GM20431 (cell line): Measurements from ENCODE around the gene CDK5.

Experiments used
- in situ Hi-C: fragments of 300-500 bp; cut with MseI, MboI; formaldehyde crosslinking; loops from one replicate; pipeline ENCODE4 v1.15.0; 2020; ENCODE audit warnings: low sequenced_read_pairs; ENCODE audit not compliant: unreplicated experiment

CDK5 gene

DNA sequence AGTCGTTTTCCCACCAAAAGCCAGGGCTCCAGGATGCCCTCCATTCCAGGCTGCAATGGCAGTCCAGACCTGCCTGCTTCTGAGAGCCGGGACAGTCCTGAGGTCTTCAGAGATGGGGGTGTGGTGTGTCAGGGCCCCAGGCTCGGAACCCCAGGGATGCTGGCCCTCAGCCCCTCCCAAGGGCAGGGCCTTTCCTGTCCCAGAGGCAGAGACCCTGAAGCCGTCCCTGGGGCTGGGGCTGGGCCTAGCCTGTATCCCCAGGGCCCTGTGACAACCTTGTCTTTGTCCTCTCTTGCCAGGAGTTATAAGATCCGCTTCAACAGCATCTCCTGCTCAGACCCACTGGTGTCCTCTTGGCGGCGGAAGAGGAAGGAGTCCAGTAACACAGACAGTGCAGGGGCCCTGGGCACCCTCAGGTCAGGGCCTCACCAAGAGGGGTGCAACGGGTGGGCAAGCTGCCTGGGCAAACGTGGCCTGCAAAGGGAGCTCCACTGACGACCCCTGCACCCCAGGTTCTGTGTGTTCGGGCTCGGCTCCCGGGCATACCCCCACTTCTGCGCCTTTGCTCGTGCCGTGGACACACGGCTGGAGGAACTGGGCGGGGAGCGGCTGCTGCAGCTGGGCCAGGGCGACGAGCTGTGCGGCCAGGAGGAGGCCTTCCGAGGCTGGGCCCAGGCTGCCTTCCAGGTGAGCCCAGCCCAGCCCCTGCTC is 51.0 kb downstream of the CDK5 start:
- in situ Hi-C loops, result no loop called here

GRCh38 chr7:151005566-151005965 is 52.1 kb downstream of the CDK5 start:
- in situ Hi-C loops, result no loop called here
